SK-N-SH treated with all-trans-retinoic acid at 6 μM for 48 hours (cell line): ENCODE results near the gene PBX3.

Experiments used
- ARNTL ChIP-seq: fragments of 450-650 bp; formaldehyde crosslinking; IDR thresholded peaks from 2 replicates; pipeline ENCODE4 v1.5.0; 2020; ENCODE audit warnings: low read depth, mild to moderate bottlenecking, moderate library complexity, borderline replicate concordance
- ESRRG ChIP-seq: fragments of 250-450 bp; sonication (Bioruptor Pico); IDR thresholded peaks from 2 replicates; pipeline ENCODE4 v1.6.1; 2021; ENCODE audit warnings: mild to moderate bottlenecking
- ISL1 ChIP-seq: fragments of 250-450 bp; sonication (Bioruptor Pico); IDR thresholded peaks from 2 replicates; pipeline ENCODE4 v2.1.2; 2022; ENCODE audit warnings: mild to moderate bottlenecking, moderate library complexity
- PATZ1 ChIP-seq: fragments of 250-450 bp; sonication (Bioruptor Pico); IDR thresholded peaks from 2 replicates; pipeline ENCODE4 v1.8.0; 2020; ENCODE audit warnings: mild to moderate bottlenecking, moderate library complexity, borderline replicate concordance
- POU6F1 ChIP-seq: fragments of 250-450 bp; sonication (Bioruptor Pico); IDR thresholded peaks from 2 replicates; pipeline ENCODE4 v1.8.0; 2021; ENCODE audit warnings: low read depth, mild to moderate bottlenecking, moderate library complexity, borderline replicate concordance
- RARB ChIP-seq: fragments of 250-450 bp; sonication (Bioruptor Pico); IDR thresholded peaks from 2 replicates; pipeline ENCODE4 v1.8.0; 2021; ENCODE audit warnings: mild to moderate bottlenecking, moderate library complexity
- TCF4 ChIP-seq: fragments of 250-450 bp; sonication (Bioruptor Pico); IDR thresholded peaks from 2 replicates; pipeline ENCODE4 v1.8.0; 2021; ENCODE audit warnings: mild to moderate bottlenecking, moderate library complexity, borderline replicate concordance
- TOX ChIP-seq: fragments of 250-450 bp; sonication (Bioruptor Pico); IDR thresholded peaks from 2 replicates; pipeline ENCODE4 v1.8.0; 2021; ENCODE audit warnings: mild to moderate bottlenecking, moderate library complexity, borderline replicate concordance
- ZC3H10 ChIP-seq: fragments of 250-450 bp; sonication (Bioruptor Pico); IDR thresholded peaks from 2 replicates; pipeline ENCODE4 v1.5.1; 2021; ENCODE audit warnings: mild to moderate bottlenecking, moderate library complexity
- ZFP3 ChIP-seq: fragments of 250-450 bp; sonication (Bioruptor Pico); IDR thresholded peaks from 2 replicates; pipeline ENCODE4 v1.5.0; 2020; ENCODE audit warnings: mild to moderate bottlenecking, moderate library complexity
- ZNF565 ChIP-seq: fragments of 450-650 bp; formaldehyde crosslinking; conservative IDR thresholded peaks from 2 replicates; pipeline ENCODE4 v1.5.0; 2020; ENCODE audit warnings: low read depth, mild to moderate bottlenecking, moderate library complexity
- ZNF8 ChIP-seq: fragments of 450-650 bp; formaldehyde crosslinking; IDR thresholded peaks from 2 replicates; pipeline ENCODE4 v1.5.0; 2020; ENCODE audit warnings: mild to moderate bottlenecking, moderate library complexity

- TF ChIP-seq ZFP3 (CRISPR knock-in tag): no peak
- no peak for TF ChIP-seq ARNTL (CRISPR knock-in tag)
- TF ChIP-seq ISL1: no peak
- no peak for TF ChIP-seq ZNF565 (CRISPR knock-in tag)
- no peak for TF ChIP-seq TCF4 (CRISPR knock-in tag)
- TF ChIP-seq POU6F1: no peak
- TF ChIP-seq PATZ1 (CRISPR knock-in tag): no peak
- no peak for TF ChIP-seq ZNF8 (CRISPR knock-in tag)
- TF ChIP-seq ZC3H10: no peak
- no peak for TF ChIP-seq RARB
- no peak for TF ChIP-seq ESRRG
- no peak for TF ChIP-seq TOX
Measured at GRCh38 chr9:125782718-125783117, 35.5 kb downstream of the PBX3 start.
